ENCODE results near the gene KANSL1.
"Not testable (repeated sequence)": the region's sequence is repeated elsewhere in the genome, so short reads cannot be mapped to it uniquely, and the experiment has no call there.

The KANSL1 gene

DNA sequence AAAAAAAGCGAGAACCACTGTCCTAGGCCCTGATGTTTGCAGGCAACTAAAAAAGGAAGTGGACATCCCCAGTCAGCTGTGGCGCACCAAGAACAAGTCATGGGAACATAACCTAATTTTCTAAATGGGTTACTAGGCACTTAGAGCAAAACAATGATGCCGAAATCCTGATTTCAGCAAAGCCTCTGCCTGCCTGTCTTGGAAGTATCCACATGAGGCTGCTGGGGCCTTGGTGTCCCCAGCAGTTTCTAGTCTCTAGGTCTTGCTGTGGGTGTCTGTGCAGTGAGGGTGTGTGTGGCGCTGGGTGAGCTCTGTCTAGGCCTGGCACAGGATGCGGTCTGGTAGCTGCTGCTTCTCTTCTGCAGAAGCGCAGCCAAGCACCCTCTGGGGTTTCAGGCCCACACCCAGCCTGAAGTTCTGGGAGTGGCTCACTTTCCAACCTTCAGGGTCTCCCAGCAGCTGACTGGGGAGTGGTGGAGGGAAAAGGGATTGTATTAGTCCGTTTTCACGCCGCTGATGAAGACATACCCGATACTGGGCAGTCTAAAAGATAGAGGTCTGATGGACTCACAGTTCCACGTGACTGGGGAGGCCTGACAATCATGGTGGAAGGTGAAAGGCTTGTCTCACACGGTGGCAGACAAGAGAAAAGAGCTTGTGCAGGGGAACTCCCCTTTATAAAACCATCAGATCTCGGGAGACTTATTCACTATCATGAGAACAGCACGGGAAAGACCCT is 173.0 kb downstream of the KANSL1 start:
- no peak for DNase-seq (ENCODE audit: low read depth, low spot score)

DNA sequence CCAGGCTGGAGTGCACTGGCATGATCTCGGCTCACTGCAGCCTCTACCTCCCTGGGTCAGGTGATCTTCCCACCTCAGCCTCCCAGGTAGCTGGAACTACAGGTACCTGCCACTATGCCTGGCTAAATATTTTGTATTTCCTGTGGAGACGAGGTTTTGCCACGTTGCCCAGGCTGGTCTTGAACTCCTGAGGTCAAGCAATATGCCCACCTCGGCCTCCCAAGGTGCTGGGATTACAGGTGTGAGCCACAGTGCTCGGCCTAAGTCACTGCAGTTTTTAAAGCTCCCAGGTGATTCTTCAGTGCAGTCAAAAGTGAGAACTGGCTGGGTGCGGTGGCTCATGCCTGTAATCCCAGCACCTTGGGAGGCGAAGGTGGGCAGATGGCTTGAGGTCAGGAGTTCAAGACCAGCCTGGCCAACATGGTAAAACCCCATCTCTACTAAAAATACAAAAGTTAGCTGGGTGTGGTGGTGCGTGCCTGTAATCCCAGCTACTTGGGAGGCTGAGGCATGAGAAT is 173.8 kb downstream of the KANSL1 start:
- DNase-seq (ENCODE audit: low read depth, low spot score), result not testable (repeated sequence)

DNA sequence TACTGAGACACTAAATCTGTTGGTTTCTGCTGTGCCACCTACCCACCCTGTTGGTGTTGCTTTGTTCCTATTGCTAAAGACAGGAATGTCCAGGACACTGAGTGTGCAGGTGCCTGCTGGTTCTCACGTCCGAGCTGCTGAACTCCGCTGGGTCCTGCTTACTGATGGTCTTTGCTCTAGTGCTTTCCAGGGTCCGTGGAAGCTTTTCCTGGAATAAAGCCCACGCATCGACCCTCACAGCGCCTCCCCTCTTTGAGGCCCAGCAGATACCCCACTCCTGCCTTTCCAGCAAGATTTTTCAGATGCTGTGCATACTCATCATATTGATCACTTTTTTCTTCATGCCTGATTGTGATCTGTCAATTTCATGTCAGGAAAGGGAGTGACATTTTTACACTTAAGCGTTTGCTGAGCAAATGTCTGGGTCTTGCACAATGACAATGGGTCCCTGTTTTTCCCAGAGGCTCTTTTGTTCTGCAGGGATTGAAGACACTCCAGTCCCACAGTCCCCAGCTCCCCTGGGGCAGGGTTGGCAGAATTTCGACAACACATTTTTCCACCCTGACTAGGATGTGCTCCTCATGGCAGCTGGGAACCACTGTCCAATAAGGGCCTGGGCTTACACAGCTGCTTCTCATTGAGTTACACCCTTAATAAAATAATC is 179.6 kb downstream of the KANSL1 start:
- peak; percentile 29 for DNase-seq (ENCODE audit: low read depth, low spot score)

DNA sequence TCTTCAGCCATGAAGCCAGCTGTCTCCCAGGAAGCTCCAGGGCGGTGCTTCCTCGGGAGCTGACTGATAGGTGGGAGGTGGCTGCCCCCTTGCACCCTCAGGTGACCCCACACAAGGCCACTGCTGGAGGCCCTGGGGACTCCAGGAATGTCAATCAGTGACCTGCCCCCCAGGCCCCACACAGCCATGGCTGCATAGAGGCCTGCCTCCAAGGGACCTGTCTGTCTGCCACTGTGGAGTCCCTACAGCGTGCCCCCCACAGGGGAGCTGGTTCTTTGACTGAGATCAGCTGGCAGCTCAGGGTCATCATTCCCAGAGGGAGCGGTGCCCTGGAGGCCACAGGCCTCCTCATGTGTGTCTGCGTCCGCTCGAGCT is 180.1 kb downstream of the KANSL1 start:
- DNase-seq (ENCODE audit: low read depth, low spot score), result no peak

DNA sequence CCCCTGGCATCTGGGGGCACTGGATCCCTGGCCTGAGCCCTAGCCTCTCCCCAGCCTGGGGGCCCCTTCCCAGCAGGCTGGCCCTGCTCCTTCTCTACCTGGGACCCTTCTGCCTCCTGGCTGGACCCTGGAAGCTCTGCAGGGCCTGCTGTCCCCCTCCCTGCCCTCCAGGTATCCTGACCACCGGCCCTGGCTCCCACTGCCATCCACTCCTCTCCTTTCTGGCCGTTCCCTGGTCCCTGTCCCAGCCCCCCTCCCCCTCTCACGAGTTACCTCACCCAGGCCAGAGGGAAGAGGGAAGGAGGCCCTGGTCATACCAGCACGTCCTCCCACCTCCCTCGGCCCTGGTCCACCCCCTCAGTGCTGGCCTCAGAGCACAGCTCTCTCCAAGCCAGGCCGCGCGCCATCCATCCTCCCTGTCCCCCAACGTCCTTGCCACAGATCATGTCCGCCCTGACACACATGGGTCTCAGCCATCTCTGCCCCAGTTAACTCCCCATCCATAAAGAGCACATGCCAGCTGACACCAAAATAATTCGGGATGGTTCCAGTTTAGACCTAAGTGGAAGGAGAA is 180.6 kb downstream of the KANSL1 start:
- DNase-seq (ENCODE audit: low read depth, low spot score), result no peak

DNA sequence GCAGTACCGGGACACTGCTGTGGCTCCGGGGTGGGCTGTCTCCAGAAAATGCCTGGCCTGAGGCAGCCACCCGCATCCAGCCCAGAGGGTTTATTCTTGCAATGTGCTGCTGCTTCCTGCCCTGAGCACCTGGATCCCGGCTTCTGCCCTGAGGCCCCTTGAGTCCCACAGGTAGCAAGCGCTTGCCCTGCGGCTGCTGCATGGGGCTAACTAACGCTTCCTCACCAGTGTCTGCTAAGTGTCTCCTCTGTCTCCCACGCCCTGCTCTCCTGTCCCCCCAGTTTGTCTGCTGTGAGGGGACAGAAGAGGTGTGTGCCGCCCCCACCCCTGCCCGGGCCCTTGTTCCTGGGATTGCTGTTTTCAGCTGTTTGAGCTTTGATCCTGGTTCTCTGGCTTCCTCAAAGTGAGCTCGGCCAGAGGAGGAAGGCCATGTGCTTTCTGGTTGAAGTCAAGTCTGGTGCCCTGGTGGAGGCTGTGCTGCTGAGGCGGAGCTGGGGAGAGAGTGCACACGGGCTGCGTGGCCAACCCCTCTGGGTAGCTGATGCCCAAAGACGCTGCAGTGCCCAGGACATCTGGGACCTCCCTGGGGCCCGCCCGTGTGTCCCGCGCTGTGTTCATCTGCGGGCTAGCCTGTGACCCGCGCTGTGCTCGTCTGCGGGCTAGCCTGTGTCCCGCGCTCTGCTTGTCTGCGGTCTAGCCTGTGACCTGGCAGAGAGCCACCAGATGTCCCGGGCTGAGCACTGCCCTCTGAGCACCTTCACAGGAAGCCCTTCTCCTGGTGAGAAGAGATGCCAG is 181.3 kb downstream of the KANSL1 start:
- no peak for DNase-seq (ENCODE audit: low read depth, low spot score)

DNA sequence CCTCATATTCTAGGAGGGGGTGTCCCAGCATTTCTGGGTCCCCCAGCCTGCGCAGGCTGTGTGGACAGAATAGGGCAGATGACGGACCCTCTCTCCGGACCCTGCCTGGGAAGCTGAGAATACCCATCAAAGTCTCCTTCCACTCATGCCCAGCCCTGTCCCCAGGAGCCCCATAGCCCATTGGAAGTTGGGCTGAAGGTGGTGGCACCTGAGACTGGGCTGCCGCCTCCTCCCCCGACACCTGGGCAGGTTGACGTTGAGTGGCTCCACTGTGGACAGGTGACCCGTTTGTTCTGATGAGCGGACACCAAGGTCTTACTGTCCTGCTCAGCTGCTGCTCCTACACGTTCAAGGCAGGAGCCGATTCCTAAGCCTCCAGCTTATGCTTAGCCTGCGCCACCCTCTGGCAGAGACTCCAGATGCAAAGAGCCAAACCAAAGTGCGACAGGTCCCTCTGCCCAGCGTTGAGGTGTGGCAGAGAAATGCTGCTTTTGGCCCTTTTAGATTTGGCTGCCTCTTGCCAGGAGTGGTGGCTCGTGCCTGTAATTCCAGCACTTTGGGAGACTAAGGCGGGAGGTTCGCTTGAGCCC is 182.5 kb downstream of the KANSL1 start:
- no peak for DNase-seq (ENCODE audit: low read depth, low spot score)

DNA sequence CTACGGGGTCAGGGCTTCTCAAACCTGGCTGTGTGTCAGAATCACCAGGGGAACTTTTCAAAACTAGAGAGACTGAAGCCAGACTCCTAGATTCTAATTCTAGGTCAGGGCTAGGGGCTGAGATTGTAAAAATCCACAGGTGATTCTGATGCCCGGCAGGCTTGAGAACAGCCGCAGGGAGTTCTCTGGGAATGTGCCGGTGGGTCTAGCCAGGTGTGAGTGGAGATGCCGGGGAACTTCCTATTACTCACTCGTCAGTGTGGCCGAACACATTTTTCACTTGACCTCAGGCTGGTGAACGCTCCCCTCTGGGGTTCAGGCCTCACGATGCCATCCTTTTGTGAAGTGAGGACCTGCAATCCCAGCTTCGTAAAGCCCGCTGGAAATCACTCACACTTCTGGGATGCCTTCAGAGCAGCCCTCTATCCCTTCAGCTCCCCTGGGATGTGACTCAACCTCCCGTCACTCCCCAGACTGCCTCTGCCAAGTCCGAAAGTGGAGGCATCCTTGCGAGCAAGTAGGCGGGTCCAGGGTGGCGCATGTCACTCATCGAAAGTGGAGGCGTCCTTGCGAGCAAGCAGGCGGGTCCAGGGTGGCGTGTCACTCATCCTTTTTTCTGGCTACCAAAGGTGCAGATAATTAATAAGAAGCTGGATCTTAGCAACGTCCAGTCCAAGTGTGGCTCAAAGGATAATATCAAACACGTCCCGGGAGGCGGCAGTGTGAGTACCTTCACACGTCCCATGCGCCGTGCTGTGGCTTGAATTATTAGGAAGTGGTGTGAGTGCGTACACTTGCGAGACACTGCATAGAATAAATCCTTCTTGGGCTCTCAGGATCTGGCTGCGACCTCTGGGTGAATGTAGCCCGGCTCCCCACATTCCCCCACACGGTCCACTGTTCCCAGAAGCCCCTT is 183.3 kb downstream of the KANSL1 start:
- DNase-seq (ENCODE audit: low read depth, low spot score), result no peak

DNA sequence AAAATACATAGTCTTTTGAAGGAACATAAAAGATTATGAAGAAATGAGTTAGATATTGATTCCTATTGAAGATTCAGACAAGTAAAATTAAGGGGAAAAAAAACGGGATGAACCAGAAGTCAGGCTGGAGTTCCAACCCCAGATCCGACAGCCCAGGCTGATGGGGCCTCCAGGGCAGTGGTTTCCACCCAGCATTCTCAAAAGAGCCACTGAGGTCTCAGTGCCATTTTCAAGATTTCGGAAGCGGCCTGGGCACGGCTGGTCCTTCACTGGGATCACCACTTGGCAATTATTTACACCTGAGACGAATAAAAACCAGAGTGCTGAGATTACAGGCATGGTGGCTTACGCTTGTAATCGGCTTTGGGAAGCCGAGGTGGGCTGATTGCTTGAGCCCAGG is 184.6 kb downstream of the KANSL1 start:
- no peak for DNase-seq (ENCODE audit: low read depth, low spot score)

DNA sequence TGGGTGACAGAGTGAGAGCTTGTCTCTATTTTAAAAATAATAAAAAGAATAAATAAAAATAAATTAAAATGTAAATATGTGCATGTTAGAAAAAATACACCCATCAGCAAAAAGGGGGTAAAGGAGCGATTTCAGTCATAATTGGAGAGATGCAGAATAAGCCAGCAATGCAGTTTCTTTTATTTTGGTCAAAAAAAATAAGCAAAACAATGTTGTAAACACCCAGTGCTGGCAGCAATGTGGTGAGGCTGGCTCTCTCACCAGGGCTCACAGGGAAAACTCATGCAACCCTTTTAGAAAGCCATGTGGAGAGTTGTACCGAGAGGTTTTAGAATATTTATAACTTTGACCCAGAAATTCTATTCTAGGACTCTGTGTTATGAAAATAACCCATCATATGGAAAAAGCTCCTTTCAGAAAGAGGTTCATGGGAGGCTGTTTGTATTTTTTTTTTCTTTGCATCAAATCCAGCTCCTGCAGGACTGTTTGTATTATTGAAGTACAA is 185.7 kb downstream of the KANSL1 start:
- DNase-seq (ENCODE audit: low read depth, low spot score), result no peak

DNA sequence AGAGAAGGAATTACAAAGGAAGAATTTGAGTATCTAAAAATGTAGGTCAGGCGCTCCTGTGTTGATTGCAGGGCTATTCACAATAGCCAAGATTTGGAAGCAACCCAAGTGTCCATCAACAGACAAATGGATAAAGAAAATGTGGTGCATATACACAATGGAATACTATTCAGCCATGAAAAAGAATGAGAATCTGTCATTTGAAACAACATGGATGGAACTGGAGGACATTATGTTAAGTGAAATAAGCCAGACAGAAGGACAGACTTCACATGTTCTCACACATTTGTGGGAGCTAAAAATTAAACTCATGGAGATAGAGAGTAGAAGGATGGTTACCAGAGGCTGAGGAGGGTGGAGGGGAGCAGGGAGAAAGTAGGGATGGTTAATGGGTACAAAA is 187.1 kb downstream of the KANSL1 start:
- DNase-seq (ENCODE audit: low read depth, low spot score), result not testable (repeated sequence)

DNA sequence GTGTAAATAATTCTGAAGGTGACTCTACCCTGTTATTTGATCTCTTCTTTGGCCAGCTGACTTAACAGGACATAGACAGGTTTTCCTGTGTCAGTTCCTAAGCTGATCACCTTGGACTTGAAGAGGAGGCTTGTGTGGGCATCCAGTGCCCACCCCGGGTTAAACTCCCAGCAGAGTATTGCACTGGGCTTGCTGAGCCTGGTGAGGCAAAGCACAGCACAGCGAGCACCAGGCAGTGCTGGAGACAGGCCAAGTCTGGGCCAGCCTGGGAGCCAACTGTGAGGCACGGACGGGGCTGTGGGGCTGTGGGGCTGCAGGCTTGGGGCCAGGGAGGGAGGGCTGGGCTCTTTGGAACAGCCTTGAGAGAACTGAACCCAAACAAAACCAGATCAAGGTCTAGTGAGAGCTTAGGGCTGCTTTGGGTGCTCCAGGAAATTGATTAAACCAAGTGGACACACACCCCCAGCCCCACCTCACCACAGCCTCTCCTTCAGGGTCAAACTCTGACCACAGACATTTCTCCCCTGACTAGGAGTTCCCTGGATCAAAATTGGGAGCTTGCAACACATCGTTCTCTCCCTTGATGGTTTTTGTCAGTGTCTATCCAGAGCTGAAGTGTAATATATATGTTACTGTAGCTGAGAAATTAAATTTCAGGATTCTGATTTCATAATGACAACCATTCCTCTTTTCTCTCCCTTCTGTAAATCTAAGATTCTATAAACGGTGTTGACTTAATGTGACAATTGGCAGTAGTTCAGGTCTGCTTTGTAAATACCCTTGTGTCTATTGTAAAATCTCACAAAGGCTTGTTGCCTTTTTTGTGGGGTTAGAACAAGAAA is 189.1 kb downstream of the KANSL1 start:
- peak; percentile 73 for DNase-seq (ENCODE audit: low read depth, low spot score)

DNA sequence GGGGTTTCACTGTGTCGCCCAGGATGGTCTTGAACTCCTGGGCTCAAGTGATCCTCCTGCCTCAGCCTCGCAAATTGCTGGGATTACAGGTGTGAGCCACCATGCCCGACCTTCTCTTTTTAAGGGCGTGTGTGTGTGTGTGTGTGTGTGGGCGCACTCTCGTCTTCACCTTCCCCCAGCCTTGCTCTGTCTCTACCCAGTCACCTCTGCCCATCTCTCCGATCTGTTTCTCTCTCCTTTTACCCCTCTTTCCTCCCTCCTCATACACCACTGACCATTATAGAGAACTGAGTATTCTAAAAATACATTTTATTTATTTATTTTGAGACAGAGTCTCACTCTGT is 190.3 kb downstream of the KANSL1 start:
- no peak for DNase-seq (ENCODE audit: low read depth, low spot score)

DNA sequence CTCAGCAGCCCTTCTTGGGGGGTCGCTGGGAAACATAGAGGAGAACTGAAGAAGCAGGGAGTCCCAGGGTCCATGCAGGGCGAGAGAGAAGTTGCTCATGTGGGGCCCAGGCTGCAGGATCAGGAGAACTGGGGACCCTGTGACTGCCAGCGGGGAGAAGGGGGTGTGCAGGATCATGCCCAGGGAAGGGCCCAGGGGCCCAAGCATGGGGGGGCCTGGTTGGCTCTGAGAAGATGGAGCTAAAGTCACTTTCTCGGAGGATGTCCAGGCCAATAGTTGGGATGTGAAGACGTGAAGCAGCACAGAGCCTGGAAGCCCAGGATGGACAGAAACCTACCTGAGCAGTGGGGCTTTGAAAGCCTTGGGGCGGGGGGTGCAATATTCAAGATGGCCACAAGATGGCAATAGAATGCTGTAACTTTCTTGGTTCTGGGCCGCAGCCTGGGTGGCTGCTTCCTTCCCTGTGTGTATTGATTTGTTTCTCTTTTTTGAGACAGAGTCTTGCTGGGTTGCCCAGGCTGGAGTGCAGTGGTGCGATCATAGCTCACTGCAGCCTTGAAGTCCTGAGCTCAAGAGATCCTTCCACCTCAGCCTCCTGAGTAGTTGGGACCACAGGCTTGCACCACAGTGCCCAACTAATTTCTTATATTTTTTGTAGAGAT is 190.8 kb downstream of the KANSL1 start:
- peak; percentile 83 for DNase-seq (ENCODE audit: low read depth, low spot score)

DNA sequence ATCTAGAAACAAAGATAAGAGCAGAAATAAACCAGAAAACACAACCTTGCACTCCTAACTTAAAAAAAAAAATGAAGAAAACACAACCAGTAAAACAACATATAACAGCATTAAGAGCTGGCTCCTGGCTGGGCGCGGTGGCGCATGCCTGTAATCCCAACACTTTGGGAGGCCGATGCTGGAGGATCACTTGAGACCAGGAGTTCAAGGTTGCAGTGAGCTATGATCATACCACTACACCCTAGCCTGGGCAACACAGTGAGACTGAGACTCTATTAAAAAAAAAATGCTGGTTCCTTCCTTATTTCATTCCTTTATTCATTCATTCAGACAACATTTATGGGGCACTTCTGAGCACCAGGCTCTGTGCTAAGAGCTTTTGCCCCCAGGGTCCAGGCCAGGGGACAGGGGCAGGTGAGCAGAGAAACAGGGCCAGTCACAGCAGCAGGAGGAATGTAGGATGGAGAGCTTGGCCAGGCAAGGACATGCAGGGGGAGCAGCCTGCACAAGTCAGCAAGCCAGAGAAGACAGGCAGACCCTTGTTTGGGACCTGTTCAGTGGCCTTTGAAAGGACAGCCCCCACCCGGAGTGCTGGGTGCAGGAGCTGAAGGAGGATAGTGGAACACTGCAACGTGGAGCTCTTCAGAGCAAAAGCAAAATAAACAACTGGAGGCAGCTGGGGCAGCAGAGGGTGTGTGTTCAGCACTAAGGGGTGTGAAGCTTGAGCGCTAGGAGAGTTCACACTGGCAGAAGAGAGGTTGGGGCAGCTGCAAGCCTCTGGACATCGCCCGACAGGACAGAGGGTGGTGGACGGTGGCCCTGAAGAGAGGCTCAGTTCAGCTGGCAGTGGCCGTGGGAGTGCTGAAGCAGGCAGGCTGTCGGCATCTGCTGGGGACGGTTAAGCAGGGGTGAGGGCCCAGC is 191.6 kb downstream of the KANSL1 start:
- DNase-seq (ENCODE audit: low read depth, low spot score), result no peak

DNA sequence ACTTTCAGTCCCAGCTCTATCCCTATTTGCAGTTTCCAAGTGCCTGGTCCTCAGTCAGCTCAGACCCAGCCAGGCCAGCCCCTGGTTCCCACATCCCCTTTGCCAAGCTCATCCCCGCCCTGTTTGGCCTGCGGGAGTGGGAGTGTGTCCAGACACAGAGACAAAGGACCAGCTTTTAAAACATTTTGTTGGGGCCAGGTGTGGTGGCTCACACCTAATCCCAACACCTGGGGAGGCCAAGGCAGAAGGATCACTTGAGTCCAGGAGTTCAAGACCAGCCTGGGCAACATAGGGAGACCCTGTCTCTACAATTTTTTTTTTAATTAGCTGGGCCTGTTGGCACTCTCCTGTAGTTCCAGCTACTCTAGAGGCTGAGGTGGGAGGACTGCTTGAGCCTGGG is 192.5 kb downstream of the KANSL1 start:
- DNase-seq (ENCODE audit: low read depth, low spot score), result no peak

DNA sequence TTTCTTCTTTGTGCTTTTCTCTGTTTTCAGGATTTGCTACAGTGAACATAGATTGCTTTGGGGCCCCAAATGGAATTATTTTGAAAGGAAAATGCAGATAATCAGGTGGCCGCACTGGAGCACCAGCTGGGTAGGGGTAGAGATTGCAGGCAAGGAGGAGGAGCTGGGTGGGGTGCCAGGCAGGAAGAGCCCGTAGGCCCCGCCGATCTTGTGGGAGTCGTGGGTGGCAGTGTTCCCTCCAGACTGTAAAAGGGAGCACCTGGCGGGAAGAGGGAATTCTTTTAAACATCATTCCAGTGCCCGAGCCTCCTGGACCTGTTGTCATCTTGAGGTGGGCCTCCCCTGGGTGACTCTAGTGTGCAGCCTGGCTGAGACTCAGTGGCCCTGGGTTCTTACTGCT is 192.9 kb downstream of the KANSL1 start:
- no peak for DNase-seq (ENCODE audit: low read depth, low spot score)

DNA sequence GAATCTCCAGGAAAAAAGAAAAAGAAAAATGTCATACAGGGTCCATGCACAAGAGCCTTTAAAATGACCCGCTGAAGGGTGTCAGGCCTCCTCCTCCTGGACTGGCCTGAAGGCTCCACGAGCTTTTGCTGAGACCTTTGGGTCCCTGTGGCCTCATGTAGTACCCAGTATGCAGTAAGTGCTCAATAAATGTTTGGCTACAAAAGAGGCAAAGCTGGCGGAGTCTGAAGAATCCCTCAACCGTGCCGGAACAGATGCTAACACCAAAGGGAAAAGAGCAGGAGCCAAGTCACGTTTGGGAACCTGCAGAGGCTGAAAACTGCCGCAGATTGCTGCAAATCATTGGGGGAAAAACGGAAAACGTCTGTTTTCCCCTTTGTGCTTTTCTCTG is 193.3 kb downstream of the KANSL1 start:
- no peak for DNase-seq (ENCODE audit: low read depth, low spot score)
